ENCODE results near the gene ARHGAP15. TPM values are rescaled to one million over a fixed set of nuclear protein-coding genes. Genes with fewer than 3 reads are reported as not detected.

ARHGAP15 gene
- polyA plus RNA-seq, 1 experiment = not detected

GRCh38 chr2:143558665-143559064, 429.4 kb downstream of the ARHGAP15 start:
- CTCF ChIA-PET = no interaction called here
- Histone ChIP-seq H3K36me3 (ENCODE audit: control insufficient read depth, insufficient read depth, low read length) (no peaks in the 10 kb centered on the region), H3K4me3 (ENCODE audit: low read depth, low read length) (no peak overlapping the region), H3K27me3 (ENCODE audit: control insufficient read depth, insufficient read depth, low read length) (no peaks in the 10 kb centered on the region)
- POLR2A ChIA-PET = no interaction called here
- peak; percentile 27 for DNase-seq (ENCODE audit: low read depth)
- no peak for TF ChIP-seq CTCF (IDR thresholded peaks at IDR 0.05; ENCODE audit: insufficient read depth, low read depth, low read length)

DNA sequence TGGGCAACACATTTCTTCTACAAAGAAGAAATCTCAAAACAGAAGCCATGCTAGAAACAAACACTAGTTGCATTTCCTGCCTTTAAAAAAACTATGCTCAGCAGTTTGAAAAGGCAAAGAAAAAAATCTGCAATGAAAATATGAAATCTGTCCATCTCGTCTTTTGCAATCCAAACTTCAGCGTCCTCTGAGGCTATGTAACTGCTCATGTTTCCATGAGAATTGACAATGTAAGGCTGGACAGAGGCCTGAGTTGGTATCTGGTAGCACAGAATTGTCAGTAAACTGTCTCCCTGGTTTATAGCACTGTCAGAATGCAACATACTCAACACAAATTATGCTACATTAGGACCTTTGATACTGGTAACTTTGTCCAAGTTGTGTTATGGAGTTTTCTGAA, 429.9 kb downstream of the ARHGAP15 start:
- no peak overlapping the region for H3K4me3 ChIP-seq (ENCODE audit: low read depth, low read length)
- POLR2A ChIA-PET = no interaction called here
- no peak for DNase-seq (ENCODE audit: low read depth)
- no peak for TF ChIP-seq CTCF (IDR thresholded peaks at IDR 0.05; ENCODE audit: insufficient read depth, low read depth, low read length)
- H3K36me3 ChIP-seq (ENCODE audit: control insufficient read depth, insufficient read depth, low read length) = no peaks in the 10 kb centered on the region
- CTCF ChIA-PET = no interaction called here
- H3K27me3 ChIP-seq (ENCODE audit: control insufficient read depth, insufficient read depth, low read length) = no peaks in the 10 kb centered on the region

DNA sequence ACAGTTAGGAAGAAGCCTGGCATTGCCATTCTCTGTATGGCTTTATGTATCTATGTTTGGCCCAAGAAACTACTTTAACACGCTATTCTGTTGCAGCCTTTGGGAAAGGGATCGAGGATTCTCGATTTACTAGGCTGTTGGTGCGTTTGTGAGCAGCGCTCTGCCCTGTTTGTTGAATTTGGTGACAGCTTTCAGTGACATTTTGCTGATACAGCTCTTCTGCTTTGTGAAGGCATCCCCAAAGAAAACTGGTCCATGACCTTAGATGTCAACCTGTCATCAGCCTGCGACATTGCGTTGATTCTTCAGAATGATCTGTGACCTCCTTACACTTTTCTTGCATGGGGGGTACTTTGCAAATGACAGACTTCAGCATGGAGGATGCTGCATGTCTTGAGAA, 431.5 kb downstream of the ARHGAP15 start:
- no peak for TF ChIP-seq CTCF (IDR thresholded peaks at IDR 0.05; ENCODE audit: insufficient read depth, low read depth, low read length)
- Histone ChIP-seq H3K36me3 (ENCODE audit: control insufficient read depth, insufficient read depth, low read length) (no peaks in the 10 kb centered on the region), H3K4me3 (ENCODE audit: low read depth, low read length) (no peak overlapping the region), H3K27me3 (ENCODE audit: control insufficient read depth, insufficient read depth, low read length) (no peaks in the 10 kb centered on the region)
- no peak for DNase-seq (ENCODE audit: low read depth)
- ChIA-PET POLR2A (no interaction called here), CTCF (no interaction called here)

DNA sequence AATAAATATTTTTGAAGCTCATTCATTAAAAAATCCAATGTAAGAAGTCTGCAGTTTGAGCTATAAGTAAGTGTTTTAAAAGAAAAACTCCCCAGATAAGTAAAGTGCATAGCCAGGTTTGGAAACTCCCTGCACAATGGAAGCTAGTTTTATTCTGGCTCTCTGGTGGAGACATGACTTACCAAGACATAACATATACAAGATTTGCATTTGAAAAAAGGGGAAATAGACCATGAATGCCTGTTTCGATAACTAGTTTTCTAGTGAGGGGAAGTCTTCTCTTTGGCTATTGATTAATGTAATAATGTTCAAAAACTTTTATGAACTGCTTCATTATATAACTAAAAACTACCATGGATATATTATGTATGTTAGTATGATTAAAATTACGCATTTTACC, 435.2 kb downstream of the ARHGAP15 start:
- POLR2A ChIA-PET = no interaction called here
- H3K36me3 ChIP-seq (ENCODE audit: control insufficient read depth, insufficient read depth, low read length) = no peaks in the 10 kb centered on the region
- no peak overlapping the region for H3K4me3 ChIP-seq (ENCODE audit: low read depth, low read length)
- H3K27me3 ChIP-seq (ENCODE audit: control insufficient read depth, insufficient read depth, low read length) = no peaks in the 10 kb centered on the region
- no peak for TF ChIP-seq CTCF (IDR thresholded peaks at IDR 0.05; ENCODE audit: insufficient read depth, low read depth, low read length)
- no peak for DNase-seq (ENCODE audit: low read depth)
- CTCF ChIA-PET = interaction anchor here (2.1 kb wide), 1 partner anchor 10 kb away, joined by 6 read pairs; no protein-coding TSS in a partner anchor

DNA sequence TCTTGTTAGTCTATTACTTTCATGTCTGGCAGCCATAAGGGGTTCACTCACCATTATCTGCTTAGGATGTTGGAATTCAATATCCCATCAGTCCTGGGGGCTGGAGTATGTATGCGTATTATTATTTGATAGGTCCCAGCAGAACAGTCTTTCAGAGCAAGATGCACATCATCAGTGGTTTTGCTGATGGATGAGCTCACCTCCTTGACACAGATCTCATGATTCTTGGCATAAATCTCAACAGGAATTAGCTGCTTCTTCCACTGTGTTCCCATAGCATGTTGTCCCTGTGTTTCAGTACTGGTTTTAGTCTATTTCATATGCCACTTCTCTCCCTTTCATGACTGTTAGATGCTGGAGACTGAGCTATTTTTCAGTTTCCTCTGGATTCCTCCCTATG, 442.5 kb downstream of the ARHGAP15 start:
- Histone ChIP-seq H3K27me3 (ENCODE audit: control insufficient read depth, insufficient read depth, low read length) (no peaks in the 10 kb centered on the region), H3K4me3 (ENCODE audit: low read depth, low read length) (no peak overlapping the region), H3K36me3 (ENCODE audit: control insufficient read depth, insufficient read depth, low read length) (no peaks in the 10 kb centered on the region)
- DNase-seq (ENCODE audit: low read depth) = no peak
- ChIA-PET POLR2A (no interaction called here), CTCF (no interaction called here)
- no peak for TF ChIP-seq CTCF (IDR thresholded peaks at IDR 0.05; ENCODE audit: insufficient read depth, low read depth, low read length)
